Panc1 (cell line): ENCODE results near the gene MSI2. TPM values are rescaled to one million over a fixed set of nuclear protein-coding genes. Genes with fewer than 3 reads are reported as not detected.

Experiments used
- ATAC-seq: fragments of 200-7000 bp; cut with Tn5 transposase; 2 replicates; pipeline ENCODE4 v1.9.1; 2020; ENCODE audit warnings: mild to moderate bottlenecking, moderate library complexity
- BruUV-seq: library from RNA; stranded (reverse); fragments of 400-500 nt; replicated peaks from 2 replicates; lab custom pipeline; 2021; lab: Mats Ljungman, UMichigan
- CTCF ChIA-PET: fragments of 300-600 bp; sonication (Branson Sonifier 250); formaldehyde crosslinking; loops from one replicate; lab custom pipeline; 2022; ENCODE audit warnings: antibody characterized with exemption; lab: Charles Lee
- POLR2A ChIA-PET: fragments of 300-600 bp; sonication (Branson Sonifier 250); formaldehyde crosslinking; loops from one replicate; lab custom pipeline; 2022; ENCODE audit warnings: antibody characterized with exemption; lab: Charles Lee
- DNase-seq: peaks from one replicate; pipeline ENCODE4 v3.0.0-alpha.2; 2010; ENCODE audit warnings: low read depth, low spot score
- H3K27ac ChIP-seq: 2 replicates; pipeline ENCODE4 v1.5.1; 2011; ENCODE audit warnings: mild to moderate bottlenecking, low read length, inconsistent platforms
- H3K27me3 ChIP-seq: fragments of 200-500 bp; sonication (Bioruptor generic); 2 replicates; pipeline ENCODE4 v1.6.0; 2014; ENCODE audit warnings: low read length, inconsistent platforms; ENCODE audit not compliant: control insufficient read depth, insufficient read depth
- H3K36me3 ChIP-seq: fragments of 200-500 bp; sonication (Bioruptor generic); 2 replicates; pipeline ENCODE4 v1.5.1; 2014; ENCODE audit warnings: inconsistent platforms, mild to moderate bottlenecking, low read length, moderate library complexity; ENCODE audit not compliant: control insufficient read depth, insufficient read depth
- H3K4me1 ChIP-seq: 2 replicates; pipeline ENCODE4 v1.5.1; 2011; ENCODE audit warnings: inconsistent platforms, mild to moderate bottlenecking, low read length, moderate library complexity; ENCODE audit not compliant: control insufficient read depth, insufficient read depth
- H3K4me3 ChIP-seq, 2 experiments: 2 replicates each; pipeline ENCODE4 v1.5.1; 2011 to 2012; ENCODE audit warnings: low read depth in 2 of 2, low read length in 2 of 2, mild to moderate bottlenecking in 2 of 2, inconsistent platforms in 1 of 2, moderate library complexity in 1 of 2
- H3K9me3 ChIP-seq: fragments of 200-500 bp; sonication (Bioruptor generic); 2 replicates; pipeline ENCODE4 v1.5.1; 2014; ENCODE audit warnings: low read depth, mild to moderate bottlenecking, inconsistent platforms, low read length, moderate library complexity; ENCODE audit not compliant: control insufficient read depth, insufficient read depth
- CTCF ChIP-seq: fragments of 450-650 bp; IDR thresholded peaks from 2 replicates; pipeline ENCODE4 v1.5.1; 2017; ENCODE audit warnings: mild to moderate bottlenecking
- POLR2AphosphoS5 ChIP-seq: IDR thresholded peaks from 2 replicates; pipeline ENCODE4 v1.6.1; 2012; ENCODE audit warnings: mild to moderate bottlenecking, low read depth, low read length, moderate library complexity
- REST ChIP-seq, 2 experiments: IDR thresholded peaks; 2 replicates each; pipeline ENCODE4 v1.6.1; 2011 to 2012; ENCODE audit warnings: low read depth in 2 of 2, control low read depth in 1 of 2, low read length in 1 of 2, mild to moderate bottlenecking in 1 of 2, moderate library complexity in 1 of 2; ENCODE audit not compliant: insufficient read depth in 1 of 2
- SIN3A ChIP-seq: IDR thresholded peaks from 2 replicates; pipeline ENCODE4 v1.6.1; 2012; ENCODE audit warnings: low read depth, mild to moderate bottlenecking, low read length, moderate library complexity, borderline replicate concordance; ENCODE audit not compliant: insufficient read depth
- TCF7L2 ChIP-seq: IDR thresholded peaks from 2 replicates; pipeline ENCODE4 v1.6.1; 2011; ENCODE audit warnings: mild to moderate bottlenecking, low read depth, low read length, inconsistent platforms
- in situ Hi-C: cut with HindIII; loops from 2 replicates; pipeline ENCODE4 v1.10.0; 2016; ENCODE audit warnings: low sequenced_read_pairs, low pct_unique_long_range_greater_than_20kb
- intact Hi-C: fragments of 100-400 bp; cut with micrococcal nuclease; formaldehyde crosslinking; loops from one replicate; pipeline ENCODE4 v1.10.0; 2022; ENCODE audit not compliant: unreplicated experiment
- total RNA-seq: library from RNA; stranded (reverse); gene quantifications from one replicate; pipeline ENCODE4 v1.2.1, GENCODE V29; 2021; ENCODE audit not compliant: unreplicated experiment

MSI2 gene
- total RNA-seq, 1 experiment from 2014 or later, result 38.5 TPM

- in situ Hi-C loops (no loop called here), intact Hi-C loops (no loop called here)
- DNase-seq (no peak), ATAC-seq (no peak)
- POLR2A ChIA-PET, result no interaction called here
- BruUV-seq, result no TSS peak
- no peaks in the 10 kb centered on the region for H3K4me1 ChIP-seq
- H3K9me3 ChIP-seq, result no peaks in the 10 kb centered on the region
- no peaks in the 10 kb centered on the region for H3K27me3 ChIP-seq
- H3K36me3 ChIP-seq, result no peaks in the 10 kb centered on the region
- no peak overlapping the region for H3K27ac ChIP-seq
- CTCF ChIA-PET, result no interaction called here
- no peak overlapping the region for H3K4me3 ChIP-seq
- no peak for TF ChIP-seq SIN3A
- TF ChIP-seq REST (IDR thresholded peaks at IDR 0.05; ENCODE audit: insufficient read depth in 1 of 2, low read depth in 2 of 2, low read length in 1 of 2), result no peak
- TF ChIP-seq TCF7L2, result no peak
- no peak for TF ChIP-seq POLR2AphosphoS5
- TF ChIP-seq CTCF, result no peak
Measured at GRCh38 chr17:57302690-57303465, 46.6 kb downstream of the MSI2 start.

- POLR2A ChIA-PET, result interaction anchor here (0.6 kb wide), 1 partner anchor 191 kb away, joined by 4 read pairs; no protein-coding TSS in a partner anchor
- TF ChIP-seq REST (IDR thresholded peaks at IDR 0.05; ENCODE audit: insufficient read depth in 1 of 2, low read depth in 2 of 2, low read length in 1 of 2) (no peak), CTCF (no peak), SIN3A (no peak), TCF7L2 (no peak), POLR2AphosphoS5 (no peak)
- no TSS peak for BruUV-seq
- Histone ChIP-seq H3K27me3 (no peaks in the 10 kb centered on the region), H3K4me1 (no peaks in the 10 kb centered on the region), H3K9me3 (no peaks in the 10 kb centered on the region), H3K4me3 (no peak overlapping the region), H3K36me3 (no peaks in the 10 kb centered on the region), H3K27ac (no peak overlapping the region)
- CTCF ChIA-PET, result no interaction called here
- in situ Hi-C loops, result no loop called here
- no peak for DNase-seq
- intact Hi-C loops, result no loop called here
- ATAC-seq, result no peak
Measured at GRCh38 chr17:57305144-57305728, 48.9 kb downstream of the MSI2 start.
